CD14-positive monocyte (primary cell): ENCODE results near the gene KIF3C. TPM values are rescaled to one million over a fixed set of nuclear protein-coding genes. Genes with fewer than 3 reads are reported as not detected.

Experiments used
- DNase-seq, 3 donors: peaks; one replicate each; pipeline ENCODE4 v3.0.0-alpha.2; 2011 to 2022
- H2AFZ ChIP-seq: 2 replicates; pipeline ENCODE4 v1.6.0; 2012; ENCODE audit warnings: mild to moderate bottlenecking, low read depth, low read length, inconsistent platforms; ENCODE audit not compliant: insufficient read depth, poor library complexity, severe bottlenecking
- H3K27ac ChIP-seq, 2 donors: 1 replicate in 1 of 2; 2 replicates in 1 of 2; pipeline ENCODE4 v1.5.1; 2012 to 2013; ENCODE audit warnings: low read length in 2 of 2, control low read depth in 1 of 2, inconsistent platforms in 1 of 2, low read depth in 1 of 2, mild to moderate bottlenecking in 1 of 2
- H3K27me3 ChIP-seq, 2 donors: one replicate each; pipeline versions ENCODE4 v1.6.0 to v1.6.1; 2011 to 2013; ENCODE audit warnings: low read length in 2 of 2; ENCODE audit not compliant: control insufficient read depth in 2 of 2, insufficient read depth in 2 of 2
- H3K36me3 ChIP-seq, 2 donors: replicated peaks in 1 of 2; 1 replicate in 1 of 2; 2 replicates in 1 of 2; pipeline versions ENCODE4 v1.5.1 to v1.6.1; 2012 to 2013; ENCODE audit warnings: low read length in 2 of 2, control low read depth in 1 of 2, inconsistent platforms in 1 of 2, mild to moderate bottlenecking in 1 of 2; ENCODE audit not compliant: insufficient read depth in 2 of 2, control insufficient read depth in 1 of 2
- H3K4me1 ChIP-seq, 2 donors: 1 replicate in 1 of 2; 2 replicates in 1 of 2; pipeline versions ENCODE4 v1.5.1 to v1.6.1; 2012 to 2013; ENCODE audit warnings: low read length in 2 of 2, control low read depth in 1 of 2, inconsistent platforms in 1 of 2, mild to moderate bottlenecking in 1 of 2, moderate library complexity in 1 of 2; ENCODE audit not compliant: insufficient read depth in 2 of 2, control insufficient read depth in 1 of 2
- H3K4me2 ChIP-seq: replicated peaks from 2 replicates; pipeline ENCODE3; 2012; ENCODE audit warnings: low read length, moderate library complexity, mild to moderate bottlenecking; ENCODE audit not compliant: poor library complexity, severe bottlenecking; ENCODE audit errors: extremely low read depth
- H3K4me3 ChIP-seq, 3 experiments: fragments of 200-600 bp in 1 of 3; sonication (generic) in 1 of 3; replicated peaks in 1 of 3; 1 replicate in 2 of 3; 2 replicates in 1 of 3; pipeline ENCODE4 v1.5.1; 2011 to 2013; ENCODE audit warnings: low read length in 3 of 3, mild to moderate bottlenecking in 3 of 3, control low read depth in 2 of 3, low read depth in 2 of 3, inconsistent platforms in 1 of 3, moderate library complexity in 1 of 3
- H3K79me2 ChIP-seq: 2 replicates; pipeline ENCODE4 v1.6.0; 2012; ENCODE audit warnings: mild to moderate bottlenecking, control low read depth, inconsistent platforms, low read length, moderate library complexity; ENCODE audit not compliant: insufficient read depth
- H3K9ac ChIP-seq: 2 replicates; pipeline ENCODE4 v1.6.0; 2017; ENCODE audit warnings: low read length, mild to moderate bottlenecking; ENCODE audit not compliant: insufficient read depth, poor library complexity, severe bottlenecking
- H3K9me3 ChIP-seq, 2 donors: replicated peaks in 1 of 2; 1 replicate in 1 of 2; 2 replicates in 1 of 2; pipeline versions ENCODE4 v1.5.1 to v1.6.1; 2012 to 2013; ENCODE audit warnings: low read length in 2 of 2, control low read depth in 1 of 2; ENCODE audit not compliant: control insufficient read depth in 1 of 2, insufficient read depth in 1 of 2
- H4K20me1 ChIP-seq: 2 replicates; pipeline ENCODE4 v1.6.0; 2012; ENCODE audit warnings: mild to moderate bottlenecking, low read length, control low read depth, moderate library complexity; ENCODE audit not compliant: insufficient read depth
- H3K27ac Mint-ChIP-seq, 7 donors: one replicate each; pipeline ENCODE4 v1.8.0; 2020; ENCODE audit warnings: mild to moderate bottlenecking in 7 of 7, mixed read lengths in 7 of 7, moderate library complexity in 6 of 7, inconsistent platforms in 2 of 7
- H3K27me3 Mint-ChIP-seq, 3 donors: one replicate each; pipeline ENCODE4 v1.8.0; 2021 to 2022; ENCODE audit warnings: low read depth in 3 of 3, mild to moderate bottlenecking in 3 of 3, mixed read lengths in 3 of 3, moderate library complexity in 3 of 3, inconsistent platforms in 1 of 3
- H3K36me3 Mint-ChIP-seq, 2 donors: one replicate each; pipeline ENCODE4 v1.8.0; 2020; ENCODE audit warnings: mixed read lengths in 2 of 2, inconsistent platforms in 1 of 2, mild to moderate bottlenecking in 1 of 2
- H3K4me1 Mint-ChIP-seq: one replicate; pipeline ENCODE4 v1.8.0; 2020; ENCODE audit warnings: mild to moderate bottlenecking, mixed read lengths
- H3K4me3 Mint-ChIP-seq, 2 donors: one replicate each; pipeline ENCODE4 v1.8.0; 2020; ENCODE audit warnings: mild to moderate bottlenecking in 2 of 2, mixed read lengths in 2 of 2, moderate library complexity in 1 of 2
- H3K9me3 Mint-ChIP-seq, 7 donors: one replicate each; pipeline ENCODE4 v1.8.0; 2020 to 2022; ENCODE audit warnings: mixed read lengths in 7 of 7, mild to moderate bottlenecking in 6 of 7, moderate library complexity in 6 of 7, inconsistent platforms in 2 of 7
- WGBS: methylation state at CpG from one replicate; pipeline ENCODE4 v1.1.5; 2013; ENCODE audit warnings: missing lambda C conversion rate; ENCODE audit not compliant: insufficient coverage; 5-methylcytosine and 5-hydroxymethylcytosine counted together
- intact Hi-C, 2 donors: fragments of 100-400 bp; cut with micrococcal nuclease; formaldehyde crosslinking; loops; one replicate each; pipeline versions ENCODE4 v1.15.0 to v1.15.1; 2023
- polyA plus RNA-seq, 3 donors: library from polyadenylated mRNA; depleted of rRNA in 1 of 3; unstranded in 2 of 3; stranded (reverse) in 1 of 3; fragments of 300-500 nt in 2 of 3; fragments of >200 nt in 1 of 3; fragmentation: Illumina TruSeq in 2 of 3; gene quantifications; 1 replicate in 2 of 3; 2 replicates in 1 of 3; pipeline ENCODE4 v1.2.3, GENCODE V29; 2012 to 2021
- TF ChIP-seq, protein P1 (sequence below): fragments of 200-600 bp; IDR thresholded peaks from one replicate; pipeline ENCODE4 v1.8.0; 2022; ENCODE audit warnings: antibody characterized with exemption, mild to moderate bottlenecking

The KIF3C gene
- polyA plus RNA-seq, 3 donors: 0.28 to 0.97 (median 0.47) TPM

DNA sequence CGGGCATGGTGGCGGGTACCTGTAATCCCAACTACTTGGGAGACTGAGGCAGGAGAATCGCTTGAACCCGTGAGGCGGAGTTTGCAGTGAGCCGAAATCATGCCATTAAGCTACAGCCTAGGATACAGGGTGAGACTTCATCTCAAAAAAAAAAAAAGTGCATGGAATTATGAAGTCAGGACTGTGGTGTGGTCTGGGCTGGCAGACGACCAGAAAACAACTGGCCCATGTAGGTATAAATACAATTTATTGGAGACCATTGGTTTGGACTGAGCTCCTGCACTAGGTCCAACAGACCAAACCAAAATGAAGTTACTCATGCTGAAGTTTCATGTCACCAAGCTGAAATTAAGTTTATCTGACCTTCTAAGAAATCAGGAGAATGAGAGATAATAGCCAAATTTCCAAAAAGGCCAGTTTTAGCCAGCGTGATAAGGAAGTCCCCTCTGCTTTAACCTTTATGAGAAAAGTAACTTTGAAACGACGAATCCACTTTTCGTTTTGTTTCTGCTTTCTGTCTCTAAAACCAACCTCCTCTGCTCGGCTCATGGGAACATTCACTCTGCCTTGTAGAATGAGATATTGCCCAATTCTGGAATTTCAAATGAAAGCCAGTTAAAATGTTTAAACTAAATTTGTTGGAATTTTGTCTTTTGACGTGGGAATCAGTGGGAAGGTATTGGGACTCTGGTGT lies 33.9 kb upstream of the KIF3C start:
- Histone ChIP-seq H3K9ac (no peak overlapping the region), H3K4me3 (peak overlapping the region in 1 of 3 experiments; percentile 49), H3K9me3 (no peaks in the 10 kb centered on the region), H3K79me2 (no peaks in the 10 kb centered on the region), H3K27me3 (no peaks in the 10 kb centered on the region), H3K36me3 (no peaks in the 10 kb centered on the region), H3K27ac (peak overlapping the region; percentile 21 to 71), H3K4me1 (peaks cover 53 to 64% of the 10 kb centered on the region in 2 donors), H4K20me1 (no peaks in the 10 kb centered on the region), H3K4me2 (peak overlapping the region; percentile 63), H2AFZ (peak overlapping the region; percentile 4)
- peak overlapping the region; percentile 20 to 73 for H3K4me3 Mint-ChIP-seq
- DNase-seq: peak in 1 of 3 donors; percentile 70
- WGBS: 100% methylated on average over 1 of the region's 13 CpGs
- no peaks in the 10 kb centered on the region for H3K27me3 Mint-ChIP-seq
- H3K4me1 Mint-ChIP-seq: peaks cover 66% of the 10 kb centered on the region
- intact Hi-C loops: no loop called here
- TF ChIP-seq, protein P1, sequence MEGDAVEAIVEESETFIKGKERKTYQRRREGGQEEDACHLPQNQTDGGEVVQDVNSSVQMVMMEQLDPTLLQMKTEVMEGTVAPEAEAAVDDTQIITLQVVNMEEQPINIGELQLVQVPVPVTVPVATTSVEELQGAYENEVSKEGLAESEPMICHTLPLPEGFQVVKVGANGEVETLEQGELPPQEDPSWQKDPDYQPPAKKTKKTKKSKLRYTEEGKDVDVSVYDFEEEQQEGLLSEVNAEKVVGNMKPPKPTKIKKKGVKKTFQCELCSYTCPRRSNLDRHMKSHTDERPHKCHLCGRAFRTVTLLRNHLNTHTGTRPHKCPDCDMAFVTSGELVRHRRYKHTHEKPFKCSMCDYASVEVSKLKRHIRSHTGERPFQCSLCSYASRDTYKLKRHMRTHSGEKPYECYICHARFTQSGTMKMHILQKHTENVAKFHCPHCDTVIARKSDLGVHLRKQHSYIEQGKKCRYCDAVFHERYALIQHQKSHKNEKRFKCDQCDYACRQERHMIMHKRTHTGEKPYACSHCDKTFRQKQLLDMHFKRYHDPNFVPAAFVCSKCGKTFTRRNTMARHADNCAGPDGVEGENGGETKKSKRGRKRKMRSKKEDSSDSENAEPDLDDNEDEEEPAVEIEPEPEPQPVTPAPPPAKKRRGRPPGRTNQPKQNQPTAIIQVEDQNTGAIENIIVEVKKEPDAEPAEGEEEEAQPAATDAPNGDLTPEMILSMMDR: no peak
- peaks cover 0 to 2% (median 0%) of the 10 kb centered on the region in 7 donors for H3K9me3 Mint-ChIP-seq
- peak overlapping the region; percentile 77 to 92 (median 85) for H3K27ac Mint-ChIP-seq
- peaks cover 0 to 3% of the 10 kb centered on the region in 2 donors for H3K36me3 Mint-ChIP-seq

DNA sequence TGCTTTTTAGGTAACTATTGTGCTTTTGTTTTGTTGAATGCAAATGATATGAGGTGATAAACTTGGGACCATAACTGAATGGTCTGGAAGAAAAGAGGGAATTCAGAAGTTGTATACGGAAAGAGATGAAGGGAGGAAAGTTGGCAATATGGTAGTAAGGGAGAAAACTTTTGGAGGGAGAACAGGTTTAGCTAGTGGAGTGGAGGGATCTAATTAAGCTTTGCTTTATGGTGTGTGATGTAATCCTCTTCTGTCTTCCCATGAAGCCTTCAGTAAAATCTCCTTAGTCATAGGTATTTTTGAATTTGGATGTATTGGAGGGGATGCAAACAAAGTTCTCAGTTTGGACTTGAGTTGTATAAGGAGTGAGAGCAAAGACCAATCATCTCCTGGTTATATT lies 31.4 kb upstream of the KIF3C start:
- Histone ChIP-seq H3K27ac (no peak overlapping the region), H4K20me1 (no peaks in the 10 kb centered on the region), H3K4me3 (no peak overlapping the region), H3K4me2 (no peak overlapping the region), H3K36me3 (no peaks in the 10 kb centered on the region), H3K9me3 (no peaks in the 10 kb centered on the region), H2AFZ (no peak overlapping the region), H3K27me3 (no peaks in the 10 kb centered on the region), H3K4me1 (peaks cover 71 to 76% of the 10 kb centered on the region in 2 donors), H3K9ac (no peak overlapping the region), H3K79me2 (no peaks in the 10 kb centered on the region)
- peaks cover 70% of the 10 kb centered on the region for H3K4me1 Mint-ChIP-seq
- peak overlapping the region in 2 of 7 donors; percentile 1 to 15 for H3K27ac Mint-ChIP-seq
- H3K9me3 Mint-ChIP-seq: peaks cover 0 to 4% (median 0%) of the 10 kb centered on the region in 7 donors
- intact Hi-C loops: loop anchor here in 1 of 2 donors (2.0 kb wide), 1 partner anchor 17 kb away; no protein-coding TSS in a partner anchor
- H3K27me3 Mint-ChIP-seq: no peaks in the 10 kb centered on the region
- no peak overlapping the region for H3K4me3 Mint-ChIP-seq
- peaks cover 0 to 3% of the 10 kb centered on the region in 2 donors for H3K36me3 Mint-ChIP-seq
- 100% methylated on average over 1 of the region's 1 CpG for WGBS
- no peak for DNase-seq
- TF ChIP-seq, protein P1: no peak
